GM12872 (cell line): ENCODE results near the gene ADARB1.

Experiments
- CTCF ChIP-seq: IDR thresholded peaks from 3 replicates; pipeline ENCODE4 v1.5.1; 2011; ENCODE audit warnings: low read depth, mild to moderate bottlenecking, low read length, moderate library complexity; ENCODE audit not compliant: insufficient read depth

The ADARB1 gene

GRCh38 chr21:45030682-45031570, 43.5 kb upstream of the ADARB1 start:
- TF ChIP-seq CTCF, result no peak

GRCh38 chr21:45031571-45032191, 42.7 kb upstream of the ADARB1 start:
- no peak for TF ChIP-seq CTCF

- TF ChIP-seq CTCF, result no peak
These were observed 42.0 kb upstream of the ADARB1 start for GRCh38 chr21:45032332-45032731.

- TF ChIP-seq CTCF, result no peak
These were observed 41.2 kb upstream of the ADARB1 start for GRCh38 chr21:45032977-45033710.

- no peak for TF ChIP-seq CTCF
These were observed 40.4 kb upstream of the ADARB1 start for GRCh38 chr21:45033791-45034555.

- TF ChIP-seq CTCF, result no peak
These were observed 39.6 kb upstream of the ADARB1 start for GRCh38 chr21:45034556-45035476.
